GM21786 (cell line): Measurements from ENCODE around the gene CORO2A.
A peak's percentile ranks its signal among the peaks of the same experiment; 100 is the strongest.
"Not testable (repeated sequence)": the region's sequence is repeated elsewhere in the genome, so short reads cannot be mapped to it uniquely, and the experiment has no call there.

Experiments used
- ATAC-seq: cut with Tn5 transposase; IDR thresholded peaks from one replicate; pipeline ENCODE4 v1.9.1; 2021; ENCODE audit not compliant: unreplicated experiment

Gene CORO2A

GRCh38 chr9:98174502-98174918 is 17.9 kb downstream of the CORO2A start:
- ATAC-seq: not testable (repeated sequence)

GRCh38 chr9:98173181-98173580 is 19.3 kb downstream of the CORO2A start:
- no peak for ATAC-seq

DNA sequence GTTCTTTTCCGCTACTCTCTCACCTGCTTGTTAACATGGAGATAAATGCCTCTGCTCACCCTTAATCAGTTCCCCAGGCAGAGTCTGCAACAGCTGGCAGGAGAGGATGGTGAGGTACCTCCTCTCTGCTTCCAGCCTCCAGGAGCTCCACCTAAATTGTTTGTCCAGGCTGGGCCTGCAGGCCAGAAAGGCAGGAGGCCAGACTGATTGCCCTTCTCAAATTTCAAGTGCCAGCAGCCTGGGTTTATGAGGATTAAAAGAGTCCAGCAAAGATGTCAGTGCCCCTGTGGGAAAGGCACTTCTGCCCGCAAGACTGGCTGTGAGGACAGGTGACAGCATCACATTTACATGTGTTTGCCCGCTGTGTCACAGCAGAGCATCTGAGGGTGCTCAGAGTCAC is 19.8 kb downstream of the CORO2A start:
- no peak for ATAC-seq

- no peak for ATAC-seq
Observed at GRCh38 chr9:98171176-98171925, 21.1 kb downstream of the CORO2A start.

GRCh38 chr9:98168941-98169488 is 23.4 kb downstream of the CORO2A start:
- peak; percentile 99 for ATAC-seq

DNA sequence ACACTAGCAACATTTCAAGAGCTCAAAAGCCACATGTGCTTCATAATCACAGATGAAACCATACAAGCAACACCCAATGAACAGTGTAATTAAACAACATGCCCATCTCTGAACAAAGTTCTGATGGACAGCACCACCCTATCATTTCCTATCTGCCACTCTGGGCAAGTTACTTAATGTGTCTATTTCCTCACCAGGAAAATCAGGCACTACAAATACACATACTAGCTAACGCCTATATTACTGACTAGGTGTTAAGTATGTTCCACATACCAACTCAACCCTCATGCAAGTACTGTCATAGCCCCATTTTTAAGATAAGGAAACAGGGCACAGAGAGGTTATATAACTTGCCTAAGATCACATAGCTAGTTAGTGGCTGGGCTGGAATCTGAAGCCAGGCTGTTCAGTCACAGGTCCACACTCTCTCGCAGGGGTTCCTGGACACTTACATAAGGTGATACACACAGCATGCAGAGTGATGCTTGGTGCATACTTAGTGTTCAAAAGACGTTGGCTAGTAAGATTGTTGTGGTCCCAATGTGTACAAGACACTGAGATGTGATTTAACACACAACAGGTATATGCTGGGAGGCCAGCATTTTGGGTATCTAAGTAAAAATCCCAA is 24.2 kb downstream of the CORO2A start:
- ATAC-seq: no peak

GRCh38 chr9:98164912-98165311 is 27.5 kb downstream of the CORO2A start:
- ATAC-seq: no peak

GRCh38 chr9:98162613-98163012 is 29.8 kb downstream of the CORO2A start:
- no peak for ATAC-seq

DNA sequence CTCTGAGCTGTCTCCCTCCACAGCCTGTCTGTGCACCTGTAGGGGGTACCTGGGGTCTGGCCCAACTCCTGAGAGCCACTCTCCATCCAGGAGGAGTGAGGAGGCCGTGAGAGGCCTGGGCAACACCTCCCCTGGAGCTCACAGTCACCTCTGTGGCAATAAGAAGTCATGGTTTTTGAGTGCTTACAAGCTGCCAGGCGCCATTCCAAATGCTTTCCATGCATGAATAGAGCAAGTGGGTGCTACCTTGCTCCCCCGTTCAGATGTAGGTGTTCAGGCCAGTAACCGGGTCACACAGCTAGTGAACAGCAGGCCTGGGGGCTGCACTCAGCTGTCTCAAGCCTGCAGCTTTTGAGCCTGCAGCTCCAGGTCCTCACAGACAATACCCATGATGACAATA is 30.6 kb downstream of the CORO2A start:
- no peak for ATAC-seq

DNA sequence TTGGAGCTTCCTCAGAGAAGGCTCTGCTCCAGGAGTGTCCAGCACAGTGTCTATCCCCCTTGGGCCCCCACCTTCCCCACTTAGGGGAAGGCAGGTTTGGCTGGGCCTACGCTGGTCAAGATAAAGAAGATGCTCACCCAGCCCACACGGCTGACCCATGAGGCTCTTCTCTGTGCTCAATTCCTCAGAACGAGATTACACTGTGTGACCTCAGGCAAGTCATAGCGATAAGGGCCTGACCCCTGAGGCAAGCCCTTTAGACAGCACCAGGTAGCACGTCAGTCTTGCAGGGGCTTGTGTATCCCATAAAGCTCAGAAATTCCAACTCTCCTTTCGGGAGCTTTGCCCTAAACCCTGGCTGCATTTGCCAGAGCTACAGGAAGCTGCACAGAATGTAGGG is 32.6 kb downstream of the CORO2A start:
- ATAC-seq: no peak

DNA sequence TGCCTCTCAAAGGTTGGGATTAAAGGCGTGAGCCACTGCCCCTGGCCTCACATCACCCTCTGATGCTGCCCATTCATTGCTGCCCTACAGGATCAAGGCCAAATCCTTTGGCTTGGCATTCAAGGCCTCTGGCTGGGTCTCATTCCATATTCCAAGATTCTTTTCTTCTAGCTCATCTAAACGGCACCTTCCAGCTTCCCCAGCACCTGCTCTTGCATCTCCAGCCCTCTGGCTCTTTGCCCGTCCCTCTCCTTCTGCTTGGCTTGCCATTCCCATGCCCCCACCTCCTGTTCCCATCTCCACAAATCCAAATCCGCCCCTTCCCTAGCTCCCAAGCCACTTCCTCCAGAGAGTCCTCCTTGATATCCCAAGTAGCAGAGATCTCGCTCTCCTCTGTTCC is 33.1 kb downstream of the CORO2A start:
- ATAC-seq: no peak

- no peak for ATAC-seq
Observed at GRCh38 chr9:98158071-98158831, 34.2 kb downstream of the CORO2A start.

DNA sequence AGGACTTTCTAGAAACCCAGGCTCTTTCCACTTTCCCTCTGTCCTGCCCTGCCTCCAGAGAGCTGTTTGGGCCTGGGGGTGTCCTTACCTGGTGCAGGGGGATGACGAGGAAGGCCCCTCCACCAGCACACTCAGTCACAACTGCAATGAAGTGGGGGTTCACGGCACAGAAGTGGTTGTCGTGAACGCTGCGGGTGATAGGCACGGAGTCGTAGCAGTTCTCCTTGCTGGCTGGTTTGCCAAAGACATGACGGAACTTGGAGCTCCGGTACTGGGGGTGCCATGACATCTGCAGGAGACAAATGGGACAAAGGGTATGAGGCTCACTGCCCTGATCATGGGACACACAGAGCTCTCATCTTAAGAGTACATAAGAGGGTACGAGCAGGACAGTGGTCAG is 35.1 kb downstream of the CORO2A start:
- no peak for ATAC-seq

GRCh38 chr9:98154678-98155077 is 37.8 kb downstream of the CORO2A start:
- no peak for ATAC-seq

DNA sequence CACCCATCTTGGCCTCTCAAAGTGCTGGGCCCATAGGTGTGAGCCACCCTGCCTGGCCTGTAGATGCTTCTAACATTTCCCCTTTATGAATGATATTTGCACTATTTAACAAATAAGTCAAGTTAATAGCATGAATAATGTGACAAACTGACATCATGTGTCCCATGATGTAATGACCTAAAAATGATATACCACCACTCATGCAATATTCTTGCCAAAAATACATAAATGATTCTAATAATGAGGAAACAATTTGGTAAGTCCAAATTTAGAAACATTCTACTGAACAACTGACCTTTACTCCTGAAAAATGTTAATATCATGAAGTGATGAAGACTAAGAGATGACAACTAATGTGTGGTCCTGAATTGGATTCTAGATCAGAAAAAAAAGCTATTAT is 39.9 kb downstream of the CORO2A start:
- ATAC-seq: no peak

DNA sequence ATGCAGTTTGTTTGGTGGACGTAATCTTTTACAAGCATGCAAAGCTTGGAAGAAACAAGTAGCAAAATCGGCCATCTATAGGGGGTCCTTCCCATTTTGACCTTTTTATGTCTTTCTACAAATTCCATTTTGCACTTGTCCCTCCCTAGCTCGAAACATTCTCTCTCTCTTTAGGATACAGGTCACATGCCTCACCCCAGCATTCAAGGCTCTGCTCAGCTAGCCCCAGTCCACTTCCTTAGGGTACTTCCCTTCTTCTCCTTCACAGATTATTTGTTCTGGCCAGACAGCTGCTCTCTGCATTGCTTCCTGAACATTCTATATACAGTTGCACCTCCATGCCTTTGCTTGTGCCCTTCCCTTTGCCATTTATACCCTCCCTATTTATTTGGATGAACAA is 41.7 kb downstream of the CORO2A start:
- ATAC-seq: no peak

DNA sequence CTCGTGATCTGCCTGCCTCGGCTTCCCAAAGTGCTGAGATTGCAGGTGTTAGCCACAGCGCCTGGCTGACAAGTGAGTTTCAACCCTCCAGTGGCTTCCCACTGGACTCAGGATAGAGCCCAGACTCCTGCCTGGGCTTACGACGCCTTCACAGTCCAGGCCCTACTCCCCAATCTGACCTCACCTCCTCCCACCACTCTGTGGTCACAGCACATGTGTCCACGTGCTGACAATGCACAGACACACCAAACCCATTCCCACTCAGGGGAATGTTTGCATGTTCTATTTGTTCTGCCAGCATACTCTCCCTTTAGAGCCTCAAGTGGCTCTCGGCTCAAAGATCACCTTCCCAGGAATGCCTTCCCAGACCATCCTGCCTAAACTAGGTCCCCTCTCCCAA is 42.3 kb downstream of the CORO2A start:
- no peak for ATAC-seq

GRCh38 chr9:98149422-98149821 is 43.0 kb downstream of the CORO2A start:
- ATAC-seq: no peak

DNA sequence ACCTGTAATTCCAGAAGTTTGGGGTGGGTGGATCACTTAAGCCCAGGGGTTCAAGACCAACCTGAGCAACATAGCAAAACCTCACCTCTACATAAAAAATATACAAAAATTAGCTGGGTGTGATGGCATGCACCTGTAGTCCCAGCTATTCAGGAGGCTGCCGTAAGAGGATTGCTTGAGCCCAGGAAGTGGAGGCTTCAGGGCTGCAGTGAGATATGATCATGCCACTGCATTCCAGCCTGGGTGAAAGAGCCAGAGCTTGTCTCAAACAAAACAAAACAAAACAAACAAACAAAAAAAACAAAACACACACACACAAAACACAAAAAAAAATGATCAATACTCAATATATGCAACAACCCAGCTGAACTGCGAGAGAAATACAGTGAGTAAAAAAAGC is 44.0 kb downstream of the CORO2A start:
- no peak for ATAC-seq

DNA sequence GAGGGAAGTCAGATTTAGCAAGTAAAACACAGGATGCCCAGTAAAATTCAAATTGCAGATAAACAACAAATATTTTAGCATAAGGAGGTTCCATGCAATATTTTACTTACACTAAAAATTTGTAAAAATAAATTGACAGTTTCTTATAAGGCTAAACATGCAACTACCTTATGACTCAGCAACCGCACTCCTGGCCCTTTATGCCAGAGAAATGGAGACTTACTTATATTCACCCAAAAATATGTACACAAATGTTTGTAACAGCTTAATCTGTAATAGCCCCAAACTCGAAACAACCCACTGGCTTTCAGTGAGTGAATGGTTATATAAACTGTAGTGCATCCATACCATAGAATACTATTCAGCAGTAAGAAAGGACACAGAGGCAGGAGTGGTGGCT is 44.9 kb downstream of the CORO2A start:
- ATAC-seq: no peak

DNA sequence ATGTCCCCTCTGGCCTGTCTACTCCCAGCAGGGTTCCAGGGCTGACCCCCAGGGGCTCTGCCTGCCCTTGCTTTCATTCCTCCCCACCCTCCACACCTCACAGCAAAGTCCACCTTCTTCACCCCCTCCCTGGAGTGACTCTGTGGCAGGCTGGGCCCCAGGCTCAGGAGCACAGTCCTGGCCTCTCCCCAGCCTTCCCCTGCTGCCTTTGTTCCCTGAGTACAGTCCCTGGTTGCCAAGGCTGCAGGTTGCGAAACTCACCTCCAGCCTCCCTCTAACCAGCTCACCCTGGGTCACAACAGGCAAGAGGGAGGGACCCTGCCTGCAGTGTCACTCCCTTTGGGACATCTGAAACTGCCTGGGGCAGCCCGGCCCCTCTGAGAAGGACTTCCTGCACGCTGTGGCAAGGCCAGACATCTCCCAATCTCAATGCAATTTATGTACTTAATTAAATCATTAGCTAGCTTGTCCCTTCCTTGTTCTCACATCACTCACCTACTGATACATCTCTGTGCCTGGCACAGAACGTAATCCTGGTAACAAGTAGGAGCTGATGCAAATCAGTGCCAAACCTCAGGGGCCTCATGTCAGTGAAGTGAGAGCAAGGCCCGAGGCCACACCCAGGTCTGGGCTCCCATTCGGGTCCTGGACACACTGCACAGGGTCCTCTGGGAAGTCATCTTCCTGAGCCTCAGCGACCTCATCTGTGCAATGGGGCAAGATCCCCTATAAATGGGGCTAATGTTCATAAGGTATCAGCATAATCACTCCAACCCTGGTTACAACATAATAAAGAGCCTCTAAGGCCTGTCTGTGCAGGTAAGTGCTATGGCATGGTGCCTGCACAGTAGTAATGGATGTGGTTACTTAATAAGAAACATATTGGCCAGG is 46.1 kb downstream of the CORO2A start:
- peak; percentile 54 for ATAC-seq
